ENCODE data around the gene KCNH2. TPM values are rescaled to one million over a fixed set of nuclear protein-coding genes. Genes with fewer than 3 reads are reported as not detected.
"Not testable (repeated sequence)": the region's sequence is repeated elsewhere in the genome, so short reads cannot be mapped to it uniquely, and the experiment has no call there.

KCNH2 gene
- total RNA-seq, 1 donor from 2014 or later = 6.9 TPM

GRCh38 chr7:150936018-150936417 lies 42.1 kb downstream of the KCNH2 start:
- DNase-seq (ENCODE audit: low read depth) = no peak

GRCh38 chr7:150935149-150935548 lies 43.0 kb downstream of the KCNH2 start:
- DNase-seq (ENCODE audit: low read depth) = no peak

- no peak for DNase-seq (ENCODE audit: low read depth)
These were observed 43.9 kb downstream of the KCNH2 start for GRCh38 chr7:150934045-150934766.

GRCh38 chr7:150931199-150931869 lies 46.8 kb downstream of the KCNH2 start:
- peak; percentile 92 for DNase-seq (ENCODE audit: low read depth)

GRCh38 chr7:150928541-150928940 lies 49.6 kb downstream of the KCNH2 start:
- DNase-seq (ENCODE audit: low read depth) = no peak

- DNase-seq (ENCODE audit: low read depth) = peak; percentile 57
These were observed 50.2 kb downstream of the KCNH2 start for GRCh38 chr7:150927956-150928344.

GRCh38 chr7:150927157-150927955 lies 50.8 kb downstream of the KCNH2 start:
- DNase-seq (ENCODE audit: low read depth) = peak; percentile 52

- DNase-seq (ENCODE audit: low read depth) = no peak
These were observed 52.1 kb downstream of the KCNH2 start for GRCh38 chr7:150926066-150926465.

GRCh38 chr7:150924369-150924781 lies 53.7 kb downstream of the KCNH2 start:
- DNase-seq (ENCODE audit: low read depth) = no peak

GRCh38 chr7:150923802-150924201 lies 54.3 kb downstream of the KCNH2 start:
- no peak for DNase-seq (ENCODE audit: low read depth)

- no peak for DNase-seq (ENCODE audit: low read depth)
These were observed 54.9 kb downstream of the KCNH2 start for GRCh38 chr7:150923196-150923595.

- no peak for DNase-seq (ENCODE audit: low read depth)
These were observed 59.0 kb downstream of the KCNH2 start for GRCh38 chr7:150919160-150919559.

- no peak for DNase-seq (ENCODE audit: low read depth)
These were observed 59.7 kb downstream of the KCNH2 start for GRCh38 chr7:150918378-150918777.

- DNase-seq (ENCODE audit: low read depth) = no peak
These were observed 60.2 kb downstream of the KCNH2 start for GRCh38 chr7:150917969-150918368.

- DNase-seq (ENCODE audit: low read depth) = no peak
These were observed 61.5 kb downstream of the KCNH2 start for GRCh38 chr7:150916670-150917069.

- DNase-seq (ENCODE audit: low read depth) = no peak
These were observed 63.2 kb downstream of the KCNH2 start for GRCh38 chr7:150914966-150915365.

- no peak for DNase-seq (ENCODE audit: low read depth)
These were observed 63.9 kb downstream of the KCNH2 start for GRCh38 chr7:150914196-150914595.

- DNase-seq (ENCODE audit: low read depth) = no peak
These were observed 65.7 kb downstream of the KCNH2 start for GRCh38 chr7:150912427-150912826.

GRCh38 chr7:150911590-150912267 lies 66.4 kb downstream of the KCNH2 start:
- no peak for DNase-seq (ENCODE audit: low read depth)

- DNase-seq (ENCODE audit: low read depth) = no peak
These were observed 67.1 kb downstream of the KCNH2 start for GRCh38 chr7:150910996-150911422.

GRCh38 chr7:150910305-150910995 lies 67.7 kb downstream of the KCNH2 start:
- DNase-seq (ENCODE audit: low read depth) = not testable (repeated sequence)

All from myocyte (in vitro differentiated cells).